Cardiac fibroblast (primary cell): ENCODE data around the gene OR2T27.
"Not testable (repeated sequence)": the region's sequence is repeated elsewhere in the genome, so short reads cannot be mapped to it uniquely, and the experiment has no call there.

Source experiments
- DNase-seq, 2 donors: peaks; one replicate each; pipeline versions ENCODE4 v3.0.0 to v3.0.0-alpha.2; 2010; ENCODE audit warnings: low read depth in 2 of 2
- H3K4me3 ChIP-seq, 2 donors: replicated peaks in 1 of 2; 1 replicate in 1 of 2; 2 replicates in 1 of 2; pipeline ENCODE4 v1.5.1; 2011; ENCODE audit warnings: low read depth in 2 of 2, low read length in 2 of 2, mild to moderate bottlenecking in 2 of 2, moderate library complexity in 1 of 2
- CTCF ChIP-seq: IDR thresholded peaks from one replicate; pipeline ENCODE4 v1.5.1; 2011; ENCODE audit warnings: low read depth, mild to moderate bottlenecking, low read length, inconsistent platforms

The OR2T27 gene

GRCh38 chr1:248655354-248655753 lies at the start of gene OR2T27:
Gene OR2T27 (minus strand): TSS chr1:248655528. CDS start chr1:248650884, 4,644 bp downstream.
- not testable (repeated sequence) for H3K4me3 ChIP-seq, DNase-seq

- no peak for TF ChIP-seq CTCF
- no peak for DNase-seq
- no peak overlapping the region for H3K4me3 ChIP-seq
These were observed 49.3 kb upstream of the OR2T27 start for GRCh38 chr1:248704606-248705005.

GRCh38 chr1:248703674-248704073 lies 48.3 kb upstream of the OR2T27 start:
- no peak overlapping the region for H3K4me3 ChIP-seq
- no peak for DNase-seq
- no peak for TF ChIP-seq CTCF

GRCh38 chr1:248702714-248703113 lies 47.4 kb upstream of the OR2T27 start, which contains the start of gene OR14I1:
Gene OR14I1 (minus strand): TSS chr1:248702766.
- TF ChIP-seq CTCF, result no peak
- no peak within 1 kb of the TSS for H3K4me3 ChIP-seq
- no peak for DNase-seq

- TF ChIP-seq CTCF, result no peak
- no peak for DNase-seq
- H3K4me3 ChIP-seq, result no peak overlapping the region
These were observed 43.8 kb upstream of the OR2T27 start for GRCh38 chr1:248699099-248699498.

GRCh38 chr1:248697907-248698306 lies 42.6 kb upstream of the OR2T27 start:
- no peak for TF ChIP-seq CTCF
- no peak for DNase-seq
- no peak overlapping the region for H3K4me3 ChIP-seq

GRCh38 chr1:248696774-248697173 lies 41.4 kb upstream of the OR2T27 start:
- no peak overlapping the region for H3K4me3 ChIP-seq
- no peak for TF ChIP-seq CTCF
- DNase-seq, result no peak
